ENCODE data around the gene NEIL3. TPM values are rescaled to one million over a fixed set of nuclear protein-coding genes. Genes with fewer than 3 reads are reported as not detected.

NEIL3 gene
- total and polyA plus RNA-seq, 8 donors: 0.29 to 9.3 (median 1.4) TPM; not detected in 2

DNA sequence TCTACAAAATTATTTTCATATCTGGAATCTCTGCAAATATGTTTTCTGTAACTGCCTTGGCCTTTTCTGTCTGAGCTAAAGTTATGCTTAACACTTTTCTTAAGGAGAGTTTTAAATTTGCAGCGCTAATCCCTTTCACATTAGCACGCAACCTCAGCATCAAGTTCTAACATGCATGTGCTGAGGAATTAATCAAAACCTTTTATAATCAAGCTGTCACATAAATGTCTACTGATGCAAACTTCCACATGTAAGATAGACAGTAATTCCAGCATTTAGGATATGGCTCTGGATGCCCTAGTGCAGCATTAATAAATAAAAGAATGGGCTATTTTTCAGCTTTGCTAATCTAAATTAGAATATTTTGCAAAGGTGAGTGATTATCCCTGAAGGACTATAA, 17.5 kb upstream of the NEIL3 start:
- DNase-seq: no peak
- intact Hi-C loops (cut with DNase I; ENCODE audit: low total_unique reads): no loop called here
- TF ChIP-seq POLR2A (IDR thresholded peaks at IDR 0.05): no peak
- TF ChIP-seq POLR2AphosphoS5 (IDR thresholded peaks at IDR 0.05): no peak
- TF ChIP-seq EP300 (IDR thresholded peaks at IDR 0.05): no peak
- TF ChIP-seq CTCF (IDR thresholded peaks at IDR 0.05): no peak
- H3K9me3 ChIP-seq: peaks cover 0 to 3% (median 0%) of the 10 kb centered on the region in 4 donors
- 79 to 97% (median 88%) methylated on average over 2 of the region's 2 CpGs for WGBS, 5 donors
- no peak overlapping the region for H3K27ac ChIP-seq
- H3K36me3 ChIP-seq: no peaks in the 10 kb centered on the region
- no peak overlapping the region for H3K4me3 ChIP-seq
- H3K27me3 ChIP-seq: no peaks in the 10 kb centered on the region
- H3K4me1 ChIP-seq: peaks cover 0 to 5% (median 0%) of the 10 kb centered on the region in 4 donors

DNA sequence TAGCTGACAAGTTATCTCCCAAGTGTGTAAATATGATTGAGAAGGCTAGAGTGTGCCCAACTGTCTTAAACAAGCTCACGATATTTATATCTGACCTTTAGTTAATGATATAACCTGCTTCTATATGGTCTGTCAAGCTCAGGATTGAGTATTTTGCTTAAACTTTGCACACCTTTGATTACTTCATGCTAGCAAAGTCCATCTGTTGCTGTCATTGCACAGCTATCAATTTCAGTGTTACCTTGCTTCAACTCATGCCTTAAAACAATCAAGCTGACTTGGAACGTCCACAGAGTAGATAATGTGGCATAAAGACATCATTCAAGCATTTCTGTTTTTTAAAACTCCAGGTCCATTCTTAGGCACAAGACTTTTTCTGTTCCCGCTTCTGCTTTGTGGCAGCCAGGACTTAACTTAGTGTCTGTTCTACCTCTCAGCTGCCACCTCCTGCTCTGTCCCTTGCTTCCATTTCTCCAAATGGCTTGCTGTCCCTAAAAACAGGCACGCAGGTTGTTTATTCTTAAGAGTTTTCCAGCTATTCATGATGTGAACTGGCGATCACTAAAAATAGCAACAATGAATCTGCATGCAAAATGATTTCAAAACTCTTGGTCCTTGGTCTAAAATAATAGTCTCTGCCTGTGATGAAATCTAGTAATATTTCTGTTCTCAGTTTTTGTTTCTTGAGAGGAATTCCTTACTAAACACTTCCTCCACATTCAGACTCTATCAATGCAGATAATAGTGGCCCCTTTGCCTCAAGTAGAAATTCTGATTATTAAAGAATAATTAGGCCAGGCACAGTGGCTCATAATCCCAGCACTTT, 16.3 kb upstream of the NEIL3 start:
- H3K4me3 ChIP-seq: no peak overlapping the region
- peak in 1 of 2 donors; percentile 16 for DNase-seq
- peaks cover 0 to 5% (median 0%) of the 10 kb centered on the region in 4 donors for H3K4me1 ChIP-seq
- no peaks in the 10 kb centered on the region for H3K36me3 ChIP-seq
- intact Hi-C loops (cut with DNase I; ENCODE audit: low total_unique reads): no loop called here
- peaks cover 4 to 14% (median 9%) of the 10 kb centered on the region in 4 donors for H3K9me3 ChIP-seq
- no peaks in the 10 kb centered on the region for H3K27me3 ChIP-seq
- TF ChIP-seq POLR2AphosphoS5 (IDR thresholded peaks at IDR 0.05) (no peak), CTCF (IDR thresholded peaks at IDR 0.05) (no peak), POLR2A (IDR thresholded peaks at IDR 0.05) (no peak), EP300 (IDR thresholded peaks at IDR 0.05) (no peak)
- 45 to 61% (median 48%) methylated on average over 5 of the region's 5 CpGs for WGBS, 5 donors
- no peak overlapping the region for H3K27ac ChIP-seq

DNA sequence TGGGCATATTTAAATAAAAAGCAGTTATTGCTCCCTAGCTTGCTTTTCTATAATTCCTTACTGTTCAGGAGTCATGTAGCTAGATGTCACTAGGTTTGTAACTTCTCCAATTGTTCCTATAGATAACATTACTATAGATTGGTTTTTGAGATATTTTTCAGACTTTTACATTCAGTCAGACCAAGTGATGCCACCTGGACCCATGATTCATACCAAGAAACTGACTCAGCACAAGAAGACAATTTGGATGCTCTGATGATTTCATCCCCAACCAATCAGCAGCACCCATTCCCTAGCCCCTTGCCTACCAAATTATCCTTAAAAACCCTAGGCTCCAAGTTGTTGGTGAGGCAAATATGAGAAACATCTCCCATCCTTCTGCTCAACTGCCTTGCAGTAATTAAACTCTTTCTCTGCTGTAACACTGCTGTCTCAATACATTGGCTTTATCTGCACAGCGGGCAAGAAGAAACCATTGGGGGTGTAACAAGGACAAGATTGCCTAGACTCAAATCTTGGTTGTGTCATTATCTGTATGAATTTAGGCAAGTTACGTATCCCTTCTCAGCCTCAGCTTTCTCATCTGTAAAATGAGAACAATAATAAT, 11.8 kb upstream of the NEIL3 start:
- peaks cover 0 to 5% (median 0%) of the 10 kb centered on the region in 4 donors for H3K4me1 ChIP-seq
- H3K4me3 ChIP-seq: no peak overlapping the region
- no peak overlapping the region for H3K27ac ChIP-seq
- DNase-seq: no peak
- intact Hi-C loops (cut with DNase I; ENCODE audit: low total_unique reads): no loop called here
- H3K36me3 ChIP-seq: no peaks in the 10 kb centered on the region
- TF ChIP-seq POLR2A (IDR thresholded peaks at IDR 0.05): no peak
- no peak for TF ChIP-seq POLR2AphosphoS5 (IDR thresholded peaks at IDR 0.05)
- TF ChIP-seq EP300 (IDR thresholded peaks at IDR 0.05): no peak
- TF ChIP-seq CTCF (IDR thresholded peaks at IDR 0.05): no peak
- H3K9me3 ChIP-seq: peaks cover 4 to 20% (median 9%) of the 10 kb centered on the region in 4 donors
- H3K27me3 ChIP-seq: no peaks in the 10 kb centered on the region
- 85 to 98% (median 95%) methylated on average over 2 of the region's 2 CpGs for WGBS, 5 donors

- H3K9me3 ChIP-seq: peaks cover 4 to 20% (median 9%) of the 10 kb centered on the region in 4 donors
- DNase-seq: no peak
- no peaks in the 10 kb centered on the region for H3K4me1 ChIP-seq
- no peak overlapping the region for H3K4me3 ChIP-seq
- no peaks in the 10 kb centered on the region for H3K36me3 ChIP-seq
- H3K27ac ChIP-seq: no peak overlapping the region
- intact Hi-C loops (cut with DNase I; ENCODE audit: low total_unique reads): no loop called here
- no peaks in the 10 kb centered on the region for H3K27me3 ChIP-seq
- 45 to 65% (median 62%) methylated on average over 4 of the region's 4 CpGs for WGBS, 5 donors
- TF ChIP-seq POLR2A (IDR thresholded peaks at IDR 0.05) (no peak), POLR2AphosphoS5 (IDR thresholded peaks at IDR 0.05) (no peak), EP300 (IDR thresholded peaks at IDR 0.05) (no peak), CTCF (IDR thresholded peaks at IDR 0.05) (no peak)
Observed at GRCh38 chr4:177301126-177301639, 8.5 kb upstream of the NEIL3 start.
